ENCODE data around the gene MED13L.

Gene MED13L

DNA sequence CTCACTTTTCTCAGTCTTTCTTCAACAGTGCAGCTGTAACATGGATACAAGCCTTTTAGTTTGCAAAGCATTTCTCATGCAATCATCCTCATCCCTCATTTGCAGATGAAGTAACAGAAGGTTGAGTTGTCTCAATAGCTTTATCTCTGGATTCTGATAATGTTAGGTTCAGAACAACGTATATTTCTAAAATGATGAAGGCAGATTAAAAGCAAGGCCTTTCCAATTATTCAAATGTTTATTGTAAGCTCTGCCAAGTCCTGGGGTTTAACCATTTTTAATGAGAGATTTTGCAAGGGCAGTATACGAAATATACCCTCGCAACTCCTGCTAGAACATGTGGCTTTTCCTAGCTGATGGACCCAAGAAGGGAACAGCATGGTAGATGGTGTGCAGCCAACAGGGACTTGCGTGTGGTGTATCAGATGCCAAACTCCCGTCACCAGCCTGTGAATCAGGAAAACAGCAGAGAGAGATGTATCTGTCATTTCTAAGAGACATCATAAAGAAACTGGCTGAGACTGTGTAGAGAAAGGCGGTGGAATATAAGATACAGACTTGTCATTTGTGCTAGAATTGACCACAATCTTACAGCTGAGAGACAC lies 319.7 kb downstream of the MED13L start:
- no peak for DNase-seq

GRCh38 chr12:115956659-115957058 lies 320.8 kb downstream of the MED13L start:
- no peak for DNase-seq

GRCh38 chr12:115956236-115956635 lies 321.3 kb downstream of the MED13L start:
- DNase-seq = no peak

DNA sequence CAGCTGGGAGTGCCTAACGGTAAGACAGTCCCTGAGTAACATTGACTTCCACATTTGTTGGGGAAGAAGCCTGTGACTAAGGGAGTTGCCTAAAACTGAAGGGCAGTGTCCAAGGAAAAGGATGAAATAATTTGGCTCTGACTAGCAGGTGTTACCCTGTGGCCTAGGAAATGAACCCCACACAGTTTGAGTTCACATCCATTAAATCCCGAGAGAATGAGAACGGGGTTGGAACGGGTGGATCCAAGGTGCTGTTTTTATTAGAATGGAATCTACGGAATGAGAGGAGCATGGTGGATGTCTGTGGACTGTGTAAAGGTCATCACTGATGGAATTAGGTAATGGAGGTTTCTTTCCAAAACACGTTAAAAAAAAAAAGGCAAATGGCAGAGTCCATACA lies 324.0 kb downstream of the MED13L start:
- DNase-seq = no peak

- no peak for DNase-seq
Observed at GRCh38 chr12:115953031-115953430, 324.5 kb downstream of the MED13L start.

DNA sequence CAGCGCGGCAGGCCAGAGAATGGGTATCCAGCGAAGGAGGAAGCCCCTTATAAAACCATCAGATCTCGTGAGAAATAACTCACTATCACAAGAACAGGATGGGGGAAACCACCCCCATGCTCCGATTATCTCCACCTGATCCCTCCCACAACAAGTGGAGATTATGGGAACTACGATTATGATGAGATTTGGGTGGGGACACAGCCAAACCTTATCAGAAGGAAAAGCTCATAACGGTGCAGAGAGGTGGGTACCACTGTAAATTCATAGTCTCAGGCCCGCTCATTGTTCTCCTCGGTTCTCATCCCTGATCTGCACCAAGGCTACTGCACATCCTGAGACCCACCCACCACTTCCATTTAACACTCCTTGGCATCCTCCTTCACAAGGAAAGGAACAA lies 326.5 kb downstream of the MED13L start:
- no peak for DNase-seq

DNA sequence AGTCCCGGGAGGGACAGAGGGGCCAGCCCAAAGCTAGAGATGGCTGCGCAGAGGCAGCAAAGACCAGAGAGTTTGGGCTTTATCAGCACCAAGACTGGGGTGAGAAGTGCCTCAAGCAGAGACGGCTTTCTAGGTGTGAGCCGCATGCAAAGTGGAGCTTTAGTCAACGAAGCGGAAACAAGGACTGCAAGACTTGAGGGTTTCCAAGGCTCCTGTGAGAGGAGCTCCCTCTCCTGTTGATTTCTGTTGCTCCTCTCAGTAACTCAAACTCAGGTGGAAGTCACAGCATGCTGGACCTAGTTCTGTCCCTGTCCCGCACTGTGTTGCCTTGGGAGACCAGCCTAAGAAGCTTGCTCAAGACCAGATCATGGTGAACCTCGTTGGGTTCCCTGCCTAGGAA lies 327.8 kb downstream of the MED13L start:
- no peak for DNase-seq

GRCh38 chr12:115947696-115948062 lies 329.8 kb downstream of the MED13L start:
- no peak for DNase-seq

GRCh38 chr12:115946867-115947695 lies 330.4 kb downstream of the MED13L start:
- no peak for DNase-seq

DNA sequence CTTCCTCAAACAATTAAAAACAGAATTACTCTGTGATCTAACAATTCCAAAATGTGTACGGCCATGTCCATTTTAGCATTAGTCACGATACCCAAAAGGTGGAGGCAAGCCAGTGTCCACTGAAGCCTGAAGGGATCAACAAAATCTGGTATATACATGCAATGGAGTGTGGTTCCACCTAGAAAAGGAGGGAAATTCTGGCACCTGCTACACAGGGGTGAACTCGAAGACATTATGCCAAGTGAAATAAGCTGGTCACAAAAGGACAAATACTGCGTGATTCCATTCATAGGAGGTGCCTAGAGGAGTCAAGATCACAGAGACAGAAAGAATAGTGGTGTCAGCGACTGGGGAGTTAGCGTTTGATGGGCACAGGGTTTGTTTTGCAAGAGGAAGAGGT lies 331.4 kb downstream of the MED13L start:
- no peak for DNase-seq

- DNase-seq = no peak
Observed at GRCh38 chr12:115945491-115945885, 332.0 kb downstream of the MED13L start.

GRCh38 chr12:115944837-115945490 lies 332.5 kb downstream of the MED13L start:
- DNase-seq = no peak

DNA sequence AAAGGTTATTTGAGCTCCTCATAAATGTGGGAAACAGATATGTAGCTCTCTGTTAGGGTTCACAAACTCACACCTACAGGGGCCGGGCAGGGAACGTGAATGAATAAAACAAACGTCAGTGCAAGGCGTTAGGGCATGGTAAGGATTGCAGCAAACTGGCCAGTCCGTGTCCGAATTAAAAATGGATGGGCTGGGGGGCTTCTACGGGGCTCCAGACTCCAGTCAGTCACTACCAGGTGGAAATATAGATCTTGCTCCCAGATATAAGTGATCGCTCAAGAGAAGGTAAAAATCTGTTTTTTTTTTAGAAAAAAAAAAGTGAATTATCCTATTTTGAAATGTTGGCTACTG lies 333.1 kb downstream of the MED13L start:
- DNase-seq = no peak

DNA sequence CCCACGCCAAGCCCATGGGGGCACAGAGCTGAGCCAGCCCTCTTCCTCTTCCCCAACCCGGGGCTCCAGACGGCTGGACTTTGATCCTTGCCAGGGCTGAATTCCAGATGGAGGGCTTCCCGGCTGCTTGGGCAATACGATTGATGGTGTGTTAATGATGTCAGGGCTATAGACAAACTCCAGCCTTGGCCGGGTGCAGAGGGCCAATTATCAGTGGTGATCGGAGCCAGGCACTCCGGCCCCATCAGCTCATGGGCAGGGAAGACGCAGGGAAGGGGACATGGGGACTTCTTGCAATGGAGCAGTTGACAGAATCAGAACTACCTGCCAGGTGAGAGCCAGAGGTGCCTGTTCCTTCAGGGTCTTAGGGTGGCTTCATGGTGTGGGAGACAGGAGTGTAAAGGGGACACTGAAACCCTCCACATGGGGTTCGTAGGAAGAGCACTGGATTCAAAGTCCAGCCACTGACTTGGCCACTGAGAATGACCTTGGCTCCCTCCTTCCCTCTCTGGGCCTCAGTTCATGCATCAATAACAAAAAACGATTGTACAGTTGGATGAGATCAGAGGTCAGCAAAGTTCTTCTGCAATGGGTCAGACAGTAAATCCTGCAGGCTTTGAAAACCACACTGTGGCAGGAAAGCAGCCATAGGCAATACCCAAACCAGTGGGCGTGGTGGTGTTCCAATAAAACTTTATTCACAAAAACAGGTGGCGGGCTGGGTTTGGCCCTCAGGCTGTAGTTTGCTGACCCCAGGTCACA lies 333.7 kb downstream of the MED13L start:
- no peak for DNase-seq

- DNase-seq = no peak
Observed at GRCh38 chr12:115943310-115943629, 334.2 kb downstream of the MED13L start.

GRCh38 chr12:115942346-115942745 lies 335.1 kb downstream of the MED13L start:
- no peak for DNase-seq

GRCh38 chr12:115941362-115941761 lies 336.1 kb downstream of the MED13L start:
- DNase-seq = no peak

GRCh38 chr12:115938794-115939377 lies 338.6 kb downstream of the MED13L start:
- no peak for DNase-seq

DNA sequence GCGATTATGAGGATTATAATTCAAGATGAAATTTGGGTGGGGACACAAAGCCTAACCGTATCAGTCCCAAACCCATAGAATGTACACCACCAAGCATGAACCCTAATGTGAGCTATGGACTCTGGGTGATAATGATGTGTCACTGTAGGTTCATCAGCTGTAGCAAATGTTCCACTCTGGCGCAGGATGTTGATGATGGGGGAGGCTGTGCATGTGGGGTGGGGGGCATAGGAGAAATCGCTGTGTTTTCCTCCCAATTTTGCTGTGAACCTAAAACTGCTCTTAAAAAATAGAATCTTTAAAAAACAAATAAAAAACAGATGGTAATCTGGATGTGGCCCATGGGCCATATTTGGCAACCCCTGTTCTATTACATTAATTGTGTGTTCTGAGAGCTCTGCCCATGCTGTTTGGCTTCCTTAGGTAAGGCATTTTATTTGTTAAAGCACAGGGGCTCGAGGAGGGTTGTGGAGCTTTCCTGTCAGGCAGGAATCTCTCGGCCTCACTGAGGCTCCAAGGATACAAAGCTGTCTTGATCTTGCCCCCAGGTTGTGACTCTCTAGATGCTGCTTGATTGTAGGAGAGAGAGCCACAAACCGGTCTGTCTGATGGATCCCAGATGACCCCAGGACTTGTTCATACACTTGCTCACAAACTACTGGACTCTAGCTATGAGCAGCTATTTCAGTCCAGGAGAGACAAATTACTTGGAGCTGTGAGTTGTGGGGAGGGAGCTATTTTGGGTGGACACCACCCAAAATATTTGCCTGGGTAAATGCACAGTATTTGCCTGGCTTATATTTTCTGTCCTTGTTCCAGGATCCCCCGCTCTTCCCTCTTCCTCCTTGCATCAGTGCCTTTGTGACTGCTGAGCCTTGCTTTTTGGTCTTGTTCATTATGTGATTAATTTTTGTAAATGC lies 340.2 kb downstream of the MED13L start:
- DNase-seq = no peak

- DNase-seq = no peak
Observed at GRCh38 chr12:115934877-115935276, 342.6 kb downstream of the MED13L start.

DNA sequence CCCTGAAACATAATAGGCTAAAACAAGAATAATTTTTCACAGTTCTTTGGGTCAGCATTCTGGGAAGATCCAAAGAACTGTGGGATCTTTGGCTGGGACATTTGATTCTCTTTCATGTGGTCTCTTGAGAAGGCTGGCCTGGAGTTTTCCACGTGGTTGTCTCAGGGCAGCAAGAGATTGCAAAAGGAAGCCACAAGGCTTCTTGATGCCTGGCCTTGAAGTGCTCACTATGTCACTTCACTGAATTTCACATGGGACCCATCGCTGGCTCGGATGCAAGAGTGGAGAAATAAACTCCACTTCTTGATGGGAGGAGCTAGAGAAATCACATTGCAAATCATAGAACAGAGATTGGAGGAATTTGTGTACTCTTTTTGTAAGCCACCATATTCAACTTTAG lies 343.4 kb downstream of the MED13L start:
- DNase-seq = no peak

- DNase-seq = no peak
Observed at GRCh38 chr12:115932066-115932465, 345.4 kb downstream of the MED13L start.

All from HCEC 1CT (cell line).